Measurements from ENCODE around the gene ETNK1. TPM values are rescaled to one million over a fixed set of nuclear protein-coding genes. Genes with fewer than 3 reads are reported as not detected.

ETNK1 gene
- total RNA-seq, 2 experiments from 2014 or later, result 54.9 to 55.2 TPM

DNA sequence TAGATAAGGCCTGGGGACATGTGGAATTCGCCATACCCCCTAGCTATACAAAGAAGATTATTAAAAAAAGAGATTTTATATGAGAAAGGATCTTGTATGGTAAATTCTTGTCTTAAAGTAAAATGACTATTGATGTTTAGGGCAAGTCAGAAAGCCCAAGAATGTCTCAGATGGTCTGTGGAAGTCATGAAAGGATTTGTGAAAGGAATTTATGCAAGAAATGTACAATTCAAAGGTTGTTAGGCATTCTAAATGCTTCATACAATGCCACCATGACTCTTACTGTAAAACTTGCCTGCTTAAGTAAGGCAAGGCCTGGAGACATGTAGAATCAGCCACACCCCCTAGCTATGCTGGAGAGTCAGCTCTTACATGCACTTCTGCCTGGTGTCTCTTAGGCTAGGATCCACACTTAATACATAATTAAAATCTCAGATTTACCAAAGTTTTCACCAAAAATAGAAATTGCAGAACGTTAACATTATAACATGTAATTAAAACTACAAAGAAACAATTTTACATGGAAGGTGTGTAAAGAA lies 8.9 kb upstream of the ETNK1 start:
- DNase-seq (no peak), ATAC-seq (no peak)
- no peak overlapping the region for H3K4me3 Mint-ChIP-seq
- H3K4me1 Mint-ChIP-seq (ENCODE audit: low read depth), result no peaks in the 10 kb centered on the region
- H3K36me3 Mint-ChIP-seq (ENCODE audit: low read depth), result peaks cover 1% of the 10 kb centered on the region
- TF ChIP-seq, protein P1, sequence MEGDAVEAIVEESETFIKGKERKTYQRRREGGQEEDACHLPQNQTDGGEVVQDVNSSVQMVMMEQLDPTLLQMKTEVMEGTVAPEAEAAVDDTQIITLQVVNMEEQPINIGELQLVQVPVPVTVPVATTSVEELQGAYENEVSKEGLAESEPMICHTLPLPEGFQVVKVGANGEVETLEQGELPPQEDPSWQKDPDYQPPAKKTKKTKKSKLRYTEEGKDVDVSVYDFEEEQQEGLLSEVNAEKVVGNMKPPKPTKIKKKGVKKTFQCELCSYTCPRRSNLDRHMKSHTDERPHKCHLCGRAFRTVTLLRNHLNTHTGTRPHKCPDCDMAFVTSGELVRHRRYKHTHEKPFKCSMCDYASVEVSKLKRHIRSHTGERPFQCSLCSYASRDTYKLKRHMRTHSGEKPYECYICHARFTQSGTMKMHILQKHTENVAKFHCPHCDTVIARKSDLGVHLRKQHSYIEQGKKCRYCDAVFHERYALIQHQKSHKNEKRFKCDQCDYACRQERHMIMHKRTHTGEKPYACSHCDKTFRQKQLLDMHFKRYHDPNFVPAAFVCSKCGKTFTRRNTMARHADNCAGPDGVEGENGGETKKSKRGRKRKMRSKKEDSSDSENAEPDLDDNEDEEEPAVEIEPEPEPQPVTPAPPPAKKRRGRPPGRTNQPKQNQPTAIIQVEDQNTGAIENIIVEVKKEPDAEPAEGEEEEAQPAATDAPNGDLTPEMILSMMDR (IDR thresholded peaks at IDR 0.05), result no peak
- no peaks in the 10 kb centered on the region for H3K27me3 Mint-ChIP-seq
- intact Hi-C loops (cut with micrococcal nuclease), result no loop called here
- no peak overlapping the region for H3K27ac Mint-ChIP-seq
- ChIA-PET CTCF (interaction anchor here (0.9 to 1.3 kb wide), 2 partner anchors 9 to 16 kb away, joined by 3 read pairs; no protein-coding TSS in a partner anchor), POLR2A (no interaction called here)
- peaks cover 24% of the 10 kb centered on the region for H3K9me3 Mint-ChIP-seq

DNA sequence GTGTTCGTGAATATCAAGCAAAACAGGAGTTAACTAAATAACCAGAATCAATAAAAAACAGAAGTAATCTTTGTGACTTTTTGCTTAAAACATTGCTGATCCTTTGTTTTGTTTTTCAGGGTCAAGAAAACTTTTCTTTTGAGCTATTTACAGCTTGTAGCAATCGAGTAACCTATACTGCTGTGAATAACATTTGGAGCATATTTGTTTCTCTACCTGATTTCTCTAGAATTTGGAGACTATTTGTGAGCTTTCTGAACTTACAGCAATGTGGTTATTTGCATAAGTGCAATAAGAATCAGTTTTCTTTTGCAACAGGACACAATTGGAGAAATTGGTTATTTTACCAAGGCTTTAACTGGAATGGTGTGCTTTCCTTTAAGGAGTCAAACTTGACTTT lies 7.3 kb upstream of the ETNK1 start:
- Mint-ChIP-seq H3K4me1 (ENCODE audit: low read depth) (no peaks in the 10 kb centered on the region), H3K27ac (no peak overlapping the region), H3K36me3 (ENCODE audit: low read depth) (peaks cover 1% of the 10 kb centered on the region), H3K27me3 (peaks cover 3% of the 10 kb centered on the region), H3K9me3 (peaks cover 19% of the 10 kb centered on the region), H3K4me3 (no peak overlapping the region)
- ATAC-seq (no peak), DNase-seq (no peak)
- CTCF ChIA-PET, result interaction anchor here (1.3 kb wide), 1 partner anchor 15 kb away, joined by 3 read pairs; no protein-coding TSS in a partner anchor
- TF ChIP-seq, protein P1 (IDR thresholded peaks at IDR 0.05), result no peak
- POLR2A ChIA-PET, result no interaction called here
- intact Hi-C loops (cut with micrococcal nuclease), result no loop called here

DNA sequence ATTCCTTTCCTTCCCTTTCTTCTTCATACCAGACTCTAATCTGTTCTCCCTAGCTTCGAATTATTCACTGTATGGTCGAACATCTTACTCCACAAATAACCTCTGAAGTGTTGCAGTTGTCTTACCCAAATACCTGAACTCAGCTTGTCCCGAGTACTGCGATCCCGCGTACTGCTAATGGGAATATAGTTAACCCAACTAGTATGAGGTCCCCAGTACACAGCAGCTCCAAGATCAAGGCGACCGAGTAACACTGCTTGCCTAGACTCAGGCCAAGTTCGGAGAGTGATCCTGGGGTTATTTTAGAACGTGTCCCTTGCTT lies 462 bp upstream of the ETNK1 start:
- CTCF ChIA-PET, result interaction anchor here (1.9 to 2.2 kb wide), 2 partner anchors 47 to 80 kb away, joined by 5 to 8 read pairs; partner anchors contain the start of gene C2CD5
- Mint-ChIP-seq H3K27me3 (peaks cover 4% of the 10 kb centered on the region), H3K36me3 (ENCODE audit: low read depth) (peaks cover 13% of the 10 kb centered on the region), H3K9me3 (no peaks in the 10 kb centered on the region), H3K4me1 (ENCODE audit: low read depth) (peaks cover 32% of the 10 kb centered on the region), H3K27ac (peak overlapping the region; percentile 94), H3K4me3 (peak overlapping the region; percentile 100)
- DNase-seq (peak; percentile 7), ATAC-seq (no peak)
- POLR2A ChIA-PET, result interaction anchor here (0.8 to 1.7 kb wide), 7 partner anchors 14 to 967 kb away, joined by 3 to 11 read pairs (median 4); partner anchors contain the start of gene C2CD5
- TF ChIP-seq, protein P1 (IDR thresholded peaks at IDR 0.05), result no peak
- intact Hi-C loops (cut with micrococcal nuclease), result loop anchor here (2.0 kb wide), 1 partner anchor 104 kb away; no protein-coding TSS in a partner anchor

DNA sequence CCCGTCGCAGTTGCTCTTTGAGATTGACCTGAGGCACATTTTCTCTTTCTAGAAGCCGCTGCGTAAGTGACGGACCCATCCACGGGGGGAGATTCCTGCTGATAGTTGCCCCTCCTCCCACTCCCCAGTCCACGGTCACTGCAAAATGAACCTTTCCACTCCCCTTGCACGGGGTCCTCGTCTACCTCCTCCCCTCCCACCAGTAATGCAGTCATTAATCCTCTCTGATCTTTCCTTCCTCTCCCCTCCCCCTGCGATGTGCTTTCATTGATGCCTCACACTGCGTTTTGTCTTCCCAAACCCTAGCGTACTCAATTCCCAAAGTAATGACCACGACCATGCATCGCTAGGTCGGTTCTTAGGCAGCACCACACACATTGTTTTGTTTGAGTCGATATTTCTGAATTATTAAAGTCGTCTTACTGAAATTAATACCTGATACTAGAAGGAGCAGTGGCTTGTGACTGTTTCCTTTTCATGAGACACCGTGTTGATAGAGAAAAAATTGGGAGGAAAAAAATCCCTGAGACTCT lies 857 bp downstream of the ETNK1 start:
- ChIA-PET POLR2A (interaction anchor here (1.3 to 1.7 kb wide), 2 partner anchors 82 to 83 kb away, joined by 4 to 6 read pairs; no protein-coding TSS in a partner anchor), CTCF (interaction anchor here (2.2 kb wide), 1 partner anchor 81 kb away, joined by 8 read pairs; the partner anchor contains the start of gene C2CD5)
- TF ChIP-seq, protein P1 (IDR thresholded peaks at IDR 0.05), result no peak
- intact Hi-C loops (cut with micrococcal nuclease), result loop anchor here (2.0 to 5.0 kb wide), 2 partner anchors 84 to 105 kb away; partner anchors contain the start of gene C2CD5
- Mint-ChIP-seq H3K27me3 (peaks cover 4% of the 10 kb centered on the region), H3K9me3 (no peaks in the 10 kb centered on the region), H3K36me3 (ENCODE audit: low read depth) (peaks cover 17% of the 10 kb centered on the region), H3K27ac (peak overlapping the region; percentile 94), H3K4me1 (ENCODE audit: low read depth) (peaks cover 37% of the 10 kb centered on the region), H3K4me3 (peak overlapping the region; percentile 100)
- ATAC-seq (peak; percentile 26), DNase-seq (peak; percentile 51)

DNA sequence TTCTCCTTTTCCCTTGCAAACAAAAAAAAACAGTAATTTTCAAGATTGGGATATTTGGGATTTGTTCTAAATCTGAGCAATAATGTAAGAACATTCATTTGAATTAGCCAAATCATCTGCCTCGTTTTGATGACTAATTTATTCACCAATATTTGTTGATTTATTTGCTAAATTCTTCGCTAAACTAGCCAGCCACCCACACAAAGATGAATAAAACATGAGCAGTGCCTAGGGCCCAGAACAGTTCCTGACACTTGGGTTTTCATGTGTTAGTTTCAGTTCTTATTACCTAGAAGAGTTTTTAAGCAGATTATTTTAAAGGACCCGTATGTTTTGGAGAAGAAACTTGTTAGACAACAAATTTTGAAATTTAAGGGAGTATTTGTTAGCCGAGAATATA lies 1.4 kb downstream of the ETNK1 start:
- ChIA-PET POLR2A (interaction anchor here (1.3 kb wide), 1 partner anchor 83 kb away, joined by 4 read pairs; no protein-coding TSS in a partner anchor), CTCF (interaction anchor here (1.2 kb wide), 1 partner anchor 32 kb away, joined by 3 read pairs; no protein-coding TSS in a partner anchor)
- Mint-ChIP-seq H3K27me3 (peaks cover 3% of the 10 kb centered on the region), H3K36me3 (ENCODE audit: low read depth) (peaks cover 19% of the 10 kb centered on the region), H3K9me3 (no peaks in the 10 kb centered on the region), H3K4me3 (peak overlapping the region; percentile 100), H3K27ac (peak overlapping the region; percentile 94), H3K4me1 (ENCODE audit: low read depth) (peaks cover 40% of the 10 kb centered on the region)
- TF ChIP-seq, protein P1 (IDR thresholded peaks at IDR 0.05), result no peak
- DNase-seq (peak; percentile 58), ATAC-seq (no peak)
- intact Hi-C loops (cut with micrococcal nuclease), result loop anchor here (5.0 kb wide), 1 partner anchor 84 kb away; the partner anchor contains the start of gene C2CD5
